HG02623 (cell line): ENCODE data around the gene FAM83E.
"Not testable (repeated sequence)": the region's sequence is repeated elsewhere in the genome, so short reads cannot be mapped to it uniquely, and the experiment has no call there.

ENCODE experiments used
- ATAC-seq: cut with Tn5 transposase; IDR thresholded peaks from one replicate; pipeline ENCODE4 v1.9.1; 2021; ENCODE audit warnings: moderate library complexity; ENCODE audit not compliant: unreplicated experiment

The FAM83E gene

GRCh38 chr19:48641850-48642249, 27.0 kb upstream of the FAM83E start:
- ATAC-seq, result no peak

- ATAC-seq, result no peak
Observed at GRCh38 chr19:48639483-48640375, 24.9 kb upstream of the FAM83E start.

- no peak for ATAC-seq
Observed at GRCh38 chr19:48638831-48639381, 24.0 kb upstream of the FAM83E start.

GRCh38 chr19:48637948-48638830, 23.3 kb upstream of the FAM83E start:
- peak; percentile 8 for ATAC-seq

- peak; percentile 65 for ATAC-seq
Observed at GRCh38 chr19:48637449-48637947, 22.6 kb upstream of the FAM83E start.

- no peak for ATAC-seq
Observed at GRCh38 chr19:48636859-48637448, 22.1 kb upstream of the FAM83E start, which contains the start of gene DBP. Gene DBP, minus strand, starts transcription at chr19:48637379. Its CDS starts 385 bp downstream, at chr19:48636994.

- no peak for ATAC-seq
Observed at GRCh38 chr19:48635966-48636858, 21.3 kb upstream of the FAM83E start.

- no peak for ATAC-seq
Observed at GRCh38 chr19:48635263-48635965, 20.5 kb upstream of the FAM83E start.

- peak; percentile 28 for ATAC-seq
Observed at GRCh38 chr19:48634424-48635262, 19.8 kb upstream of the FAM83E start.

GRCh38 chr19:48634036-48634342, 19.1 kb upstream of the FAM83E start:
- ATAC-seq, result no peak

GRCh38 chr19:48633148-48634035, 18.5 kb upstream of the FAM83E start:
- ATAC-seq, result no peak

- no peak for ATAC-seq
Observed at GRCh38 chr19:48632692-48633147, 17.8 kb upstream of the FAM83E start.

GRCh38 chr19:48632286-48632685, 17.4 kb upstream of the FAM83E start:
- ATAC-seq, result not testable (repeated sequence)

GRCh38 chr19:48631225-48631624, 16.3 kb upstream of the FAM83E start:
- no peak for ATAC-seq

GRCh38 chr19:48630296-48631063, 15.6 kb upstream of the FAM83E start:
- no peak for ATAC-seq

GRCh38 chr19:48629599-48630295, 14.9 kb upstream of the FAM83E start:
- ATAC-seq, result no peak
